HG02571 (cell line): ENCODE measurements around the gene CLCN4.

Experiments used
- ATAC-seq: cut with Tn5 transposase; IDR thresholded peaks from one replicate; pipeline ENCODE4 v1.9.1; 2021; ENCODE audit warnings: mild to moderate bottlenecking, moderate library complexity; ENCODE audit not compliant: unreplicated experiment

Gene CLCN4

GRCh38 chrX:10129229-10129628 is 27.5 kb upstream of the CLCN4 start:
- ATAC-seq, result no peak

GRCh38 chrX:10130354-10130753 is 26.4 kb upstream of the CLCN4 start:
- ATAC-seq, result no peak

- ATAC-seq, result no peak
Measured at GRCh38 chrX:10133980-10134676, 22.6 kb upstream of the CLCN4 start.

GRCh38 chrX:10134921-10135320 is 21.9 kb upstream of the CLCN4 start:
- ATAC-seq, result no peak

- no peak for ATAC-seq
Measured at GRCh38 chrX:10135561-10136399, 21.0 kb upstream of the CLCN4 start.

GRCh38 chrX:10138726-10139125 is 18.0 kb upstream of the CLCN4 start:
- ATAC-seq, result no peak

GRCh38 chrX:10140264-10140663 is 16.5 kb upstream of the CLCN4 start:
- ATAC-seq, result no peak

GRCh38 chrX:10142041-10142599 is 14.7 kb upstream of the CLCN4 start:
- no peak for ATAC-seq

- ATAC-seq, result no peak
Measured at GRCh38 chrX:10143071-10143983, 13.4 kb upstream of the CLCN4 start.

- ATAC-seq, result no peak
Measured at GRCh38 chrX:10146346-10146745, 10.4 kb upstream of the CLCN4 start.

GRCh38 chrX:10152086-10152485 is 4.7 kb upstream of the CLCN4 start:
- no peak for ATAC-seq

- no peak for ATAC-seq
Measured at GRCh38 chrX:10155137-10155536, 1.6 kb upstream of the CLCN4 start.

GRCh38 chrX:10157032-10157341 is 212 bp downstream of the CLCN4 start:
- no peak for ATAC-seq

- no peak for ATAC-seq
Measured at GRCh38 chrX:10157543-10157942, 768 bp downstream of the CLCN4 start.

- ATAC-seq, result no peak
Measured at GRCh38 chrX:10158279-10159144, 1.7 kb downstream of the CLCN4 start.

GRCh38 chrX:10159145-10159468 is 2.3 kb downstream of the CLCN4 start:
- ATAC-seq, result no peak

GRCh38 chrX:10160211-10160610 is 3.4 kb downstream of the CLCN4 start:
- no peak for ATAC-seq

GRCh38 chrX:10163031-10163430 is 6.3 kb downstream of the CLCN4 start:
- no peak for ATAC-seq

- no peak for ATAC-seq
Measured at GRCh38 chrX:10164879-10165278, 8.1 kb downstream of the CLCN4 start.

GRCh38 chrX:10165580-10166247 is 8.9 kb downstream of the CLCN4 start:
- ATAC-seq, result no peak
